Midbrain (tissue), 1 donor: ENCODE results near the gene ENOPH1.
"Not testable (repeated sequence)": the region's sequence is repeated elsewhere in the genome, so short reads cannot be mapped to it uniquely, and the experiment has no call there.

Source experiments
- DNase-seq: peaks from one replicate; lab custom pipeline; 2025; lab: John Stamatoyannopoulos, UW

ENOPH1 gene

DNA sequence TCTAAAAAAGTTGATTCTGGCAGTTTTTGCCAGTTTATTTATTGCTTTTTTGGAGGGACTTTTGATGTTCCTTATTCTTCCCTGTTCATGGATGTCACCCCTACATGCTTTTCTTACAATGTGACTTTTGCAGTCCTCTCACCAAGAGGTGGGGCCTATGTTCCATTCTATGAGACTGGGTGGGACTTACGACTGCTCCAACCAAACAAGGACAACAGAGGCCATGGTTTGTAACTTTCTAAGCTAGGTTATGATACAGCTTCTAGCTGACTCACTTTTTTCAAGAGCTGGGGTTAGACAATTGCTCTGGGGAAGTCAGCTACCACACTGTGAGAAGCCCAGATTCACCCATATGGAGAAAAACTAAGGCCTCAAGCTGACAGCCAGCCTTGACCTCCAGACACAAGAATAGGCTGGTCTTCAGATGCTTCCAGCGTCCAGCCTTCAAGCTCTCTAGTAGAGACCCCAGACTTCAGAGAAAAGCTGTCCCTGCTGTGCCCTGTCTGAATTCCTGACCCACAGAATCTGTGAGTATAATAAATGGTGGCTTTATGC is 39.5 kb downstream of the ENOPH1 start:
- peak; percentile 17 for DNase-seq

DNA sequence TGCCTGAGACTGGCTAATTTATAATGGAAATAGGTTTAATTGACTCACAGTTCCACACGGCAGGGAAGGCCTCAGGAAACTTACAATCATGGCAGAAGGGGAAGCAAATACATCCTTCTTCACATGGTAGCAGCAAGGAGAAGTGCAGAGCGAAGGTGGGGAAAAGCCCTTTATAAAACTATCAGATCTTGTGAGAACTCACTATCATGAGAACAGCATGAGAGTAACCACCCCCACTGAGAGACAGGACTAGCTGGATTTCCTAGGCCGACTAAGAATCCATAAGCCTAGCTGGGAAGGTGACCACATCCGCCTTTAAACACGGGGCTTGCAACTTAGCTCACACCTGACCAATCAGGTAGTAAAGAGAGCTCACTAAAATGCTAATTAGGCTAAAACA is 42.7 kb downstream of the ENOPH1 start:
- not testable (repeated sequence) for DNase-seq

GRCh38 chr4:82473621-82474164 is 43.3 kb downstream of the ENOPH1 start:
- no peak for DNase-seq

DNA sequence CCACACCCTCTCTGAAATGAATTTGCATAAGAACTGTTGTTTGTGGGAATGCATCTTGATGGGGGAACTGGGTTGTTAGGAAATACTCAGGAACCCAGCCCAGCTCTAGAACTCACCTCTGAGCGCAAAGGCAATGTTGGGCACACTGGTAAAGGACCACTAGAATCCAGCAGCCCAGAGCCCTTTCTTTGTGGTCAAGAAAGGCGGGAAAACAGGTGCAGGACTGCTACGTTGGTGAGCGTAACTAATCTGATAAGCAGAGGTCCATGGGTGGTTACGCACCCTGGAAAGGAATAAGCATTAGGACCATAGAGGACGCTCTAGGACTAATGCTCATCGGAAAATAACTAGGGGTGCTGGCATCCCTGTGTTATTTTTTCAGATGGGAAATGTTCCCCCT is 45.5 kb downstream of the ENOPH1 start:
- not testable (repeated sequence) for DNase-seq

DNA sequence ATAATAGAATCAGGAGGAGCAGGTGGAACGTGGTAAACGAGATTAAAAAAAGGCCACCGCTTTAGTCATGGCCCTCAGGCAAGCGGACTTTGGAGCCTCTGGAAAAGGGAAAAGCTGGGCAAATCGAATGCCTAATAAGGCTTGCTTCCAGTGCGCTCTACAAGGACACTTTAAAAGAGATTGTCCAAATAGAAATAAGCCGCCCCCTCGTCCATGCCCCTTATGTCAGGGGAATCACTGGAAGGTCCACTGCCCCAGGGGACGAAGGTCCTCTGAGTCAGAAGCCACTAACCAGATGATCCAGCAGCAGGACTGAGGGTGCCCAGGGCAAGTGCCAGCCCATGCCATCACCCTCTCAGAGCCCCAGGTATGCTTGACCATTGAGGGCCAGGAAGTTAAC is 47.1 kb downstream of the ENOPH1 start:
- DNase-seq: not testable (repeated sequence)

DNA sequence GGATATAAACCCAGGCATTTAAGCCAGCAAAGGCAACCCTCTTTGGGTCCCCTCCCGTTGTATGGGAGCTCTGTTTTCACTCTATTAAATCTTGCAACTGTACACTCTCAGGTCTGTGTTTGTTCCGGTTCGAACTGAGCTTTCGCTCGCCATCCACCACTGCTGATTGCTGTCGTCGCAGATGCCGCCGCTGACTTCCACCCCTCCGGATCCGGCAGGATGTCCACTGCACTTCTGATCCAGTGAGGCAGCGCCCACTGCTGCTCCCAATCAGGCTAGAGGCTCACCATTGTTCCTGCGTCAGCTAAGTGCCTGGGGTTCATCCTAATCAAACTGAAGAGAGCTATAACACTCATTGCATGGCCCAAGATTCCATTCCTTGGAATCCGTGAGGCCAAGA is 49.2 kb downstream of the ENOPH1 start:
- no peak for DNase-seq

- DNase-seq: no peak
Observed at GRCh38 chr4:82480771-82481505, 50.5 kb downstream of the ENOPH1 start.

DNA sequence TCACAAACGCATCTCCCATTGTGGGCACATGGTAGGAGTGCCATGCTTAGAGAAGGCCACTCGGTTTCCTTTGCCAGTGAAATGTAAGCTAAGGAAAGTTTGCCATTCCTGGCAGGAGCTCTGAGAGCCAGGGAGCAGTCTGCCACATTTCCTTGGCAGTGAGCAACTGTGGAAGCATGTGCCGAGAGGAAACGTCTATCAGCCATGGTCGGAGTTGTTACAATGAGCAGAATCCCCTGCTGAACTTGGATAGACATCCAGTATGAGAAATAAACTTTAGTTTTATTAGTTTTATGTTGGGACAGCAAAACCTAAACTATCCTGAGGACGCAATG is 51.1 kb downstream of the ENOPH1 start:
- DNase-seq: no peak

GRCh38 chr4:82482387-82482786 is 52.0 kb downstream of the ENOPH1 start:
- DNase-seq: no peak

- no peak for DNase-seq
Observed at GRCh38 chr4:82484996-82485783, 54.8 kb downstream of the ENOPH1 start.

- DNase-seq: no peak
Observed at GRCh38 chr4:82489076-82489475, 58.7 kb downstream of the ENOPH1 start.

- DNase-seq: no peak
Observed at GRCh38 chr4:82489987-82490386, 59.6 kb downstream of the ENOPH1 start.

GRCh38 chr4:82491251-82491960 is 61.0 kb downstream of the ENOPH1 start:
- DNase-seq: no peak

- DNase-seq: no peak
Observed at GRCh38 chr4:82493721-82494425, 63.5 kb downstream of the ENOPH1 start.

- DNase-seq: no peak
Observed at GRCh38 chr4:82495666-82496065, 65.3 kb downstream of the ENOPH1 start.

DNA sequence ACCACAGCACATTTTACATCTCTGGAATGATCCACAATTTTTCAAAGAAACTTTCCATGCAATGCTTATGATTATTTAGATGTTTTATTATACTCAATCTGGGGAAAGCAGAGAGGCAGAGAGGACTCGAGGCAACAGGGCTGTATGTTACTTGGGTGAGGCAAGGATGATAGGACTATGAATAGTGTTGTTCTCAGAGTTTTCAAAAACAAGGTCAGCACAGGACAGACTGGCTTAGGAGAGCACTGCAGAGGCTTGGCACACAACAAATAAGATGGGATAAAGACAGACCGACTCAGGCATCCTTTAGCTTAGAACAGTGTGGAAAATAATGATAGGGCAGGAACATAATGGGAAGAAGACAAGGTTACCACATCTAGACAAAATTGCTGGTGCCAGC is 66.0 kb downstream of the ENOPH1 start:
- DNase-seq: no peak

- DNase-seq: no peak
Observed at GRCh38 chr4:82499738-82500434, 69.5 kb downstream of the ENOPH1 start.

DNA sequence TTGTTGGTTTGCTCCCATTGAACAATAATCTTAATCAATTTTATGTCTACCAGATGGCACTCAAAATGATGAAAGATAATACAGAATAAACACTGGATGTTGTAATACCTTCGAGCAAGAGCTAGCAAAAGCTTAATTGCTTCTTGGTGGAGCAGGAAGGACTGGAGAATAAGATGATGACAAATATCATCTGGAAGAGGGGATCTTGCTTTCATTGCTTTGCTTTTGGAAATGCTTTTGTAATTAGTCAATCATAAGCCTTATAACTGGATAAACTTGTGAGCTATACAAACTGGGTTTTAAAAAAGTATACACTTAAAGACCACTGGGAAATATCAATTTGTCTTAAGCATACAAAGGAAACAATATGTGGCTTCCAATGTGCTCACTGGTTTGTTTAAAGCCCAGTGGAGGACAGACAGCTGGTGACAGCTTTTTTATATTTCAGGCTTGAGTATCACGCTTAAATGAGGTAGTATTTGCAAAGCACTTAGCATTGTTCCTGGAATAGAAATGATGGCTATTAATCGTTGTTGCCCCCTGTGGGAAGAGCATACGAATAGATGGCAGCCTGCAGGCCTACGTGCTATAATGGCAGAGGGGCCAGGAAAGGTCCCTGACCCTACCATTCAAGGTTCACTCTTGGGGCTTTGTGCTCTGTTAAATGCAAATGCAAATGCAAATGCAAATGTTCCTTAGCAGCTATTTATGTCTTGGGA is 70.2 kb downstream of the ENOPH1 start:
- no peak for DNase-seq

DNA sequence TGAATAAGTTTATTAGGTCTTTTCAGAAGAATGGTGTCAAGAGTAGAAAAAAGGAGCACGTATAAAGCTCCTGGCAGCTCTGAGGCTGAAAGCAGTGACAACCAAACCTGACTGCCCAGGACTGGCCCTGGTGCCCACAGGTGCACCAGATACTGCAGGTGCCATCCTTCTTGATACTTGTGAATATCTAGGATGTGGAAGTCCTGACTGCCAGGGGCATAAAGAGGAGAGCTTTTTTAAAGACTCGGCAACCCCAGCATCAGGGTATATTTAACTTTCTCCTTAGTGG is 70.7 kb downstream of the ENOPH1 start:
- DNase-seq: no peak

- no peak for DNase-seq
Observed at GRCh38 chr4:82508011-82508410, 77.6 kb downstream of the ENOPH1 start.
